NCI-H1105 (cell line): Measurements from ENCODE around the gene FUT6.
"Not testable (repeated sequence)": the region's sequence is repeated elsewhere in the genome, so short reads cannot be mapped to it uniquely, and the experiment has no call there.

Experiments used
- DNase-seq: peaks from one replicate; lab custom pipeline; 2025; lab: John Stamatoyannopoulos, UW

The FUT6 gene, protein sequence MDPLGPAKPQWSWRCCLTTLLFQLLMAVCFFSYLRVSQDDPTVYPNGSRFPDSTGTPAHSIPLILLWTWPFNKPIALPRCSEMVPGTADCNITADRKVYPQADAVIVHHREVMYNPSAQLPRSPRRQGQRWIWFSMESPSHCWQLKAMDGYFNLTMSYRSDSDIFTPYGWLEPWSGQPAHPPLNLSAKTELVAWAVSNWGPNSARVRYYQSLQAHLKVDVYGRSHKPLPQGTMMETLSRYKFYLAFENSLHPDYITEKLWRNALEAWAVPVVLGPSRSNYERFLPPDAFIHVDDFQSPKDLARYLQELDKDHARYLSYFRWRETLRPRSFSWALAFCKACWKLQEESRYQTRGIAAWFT

DNA sequence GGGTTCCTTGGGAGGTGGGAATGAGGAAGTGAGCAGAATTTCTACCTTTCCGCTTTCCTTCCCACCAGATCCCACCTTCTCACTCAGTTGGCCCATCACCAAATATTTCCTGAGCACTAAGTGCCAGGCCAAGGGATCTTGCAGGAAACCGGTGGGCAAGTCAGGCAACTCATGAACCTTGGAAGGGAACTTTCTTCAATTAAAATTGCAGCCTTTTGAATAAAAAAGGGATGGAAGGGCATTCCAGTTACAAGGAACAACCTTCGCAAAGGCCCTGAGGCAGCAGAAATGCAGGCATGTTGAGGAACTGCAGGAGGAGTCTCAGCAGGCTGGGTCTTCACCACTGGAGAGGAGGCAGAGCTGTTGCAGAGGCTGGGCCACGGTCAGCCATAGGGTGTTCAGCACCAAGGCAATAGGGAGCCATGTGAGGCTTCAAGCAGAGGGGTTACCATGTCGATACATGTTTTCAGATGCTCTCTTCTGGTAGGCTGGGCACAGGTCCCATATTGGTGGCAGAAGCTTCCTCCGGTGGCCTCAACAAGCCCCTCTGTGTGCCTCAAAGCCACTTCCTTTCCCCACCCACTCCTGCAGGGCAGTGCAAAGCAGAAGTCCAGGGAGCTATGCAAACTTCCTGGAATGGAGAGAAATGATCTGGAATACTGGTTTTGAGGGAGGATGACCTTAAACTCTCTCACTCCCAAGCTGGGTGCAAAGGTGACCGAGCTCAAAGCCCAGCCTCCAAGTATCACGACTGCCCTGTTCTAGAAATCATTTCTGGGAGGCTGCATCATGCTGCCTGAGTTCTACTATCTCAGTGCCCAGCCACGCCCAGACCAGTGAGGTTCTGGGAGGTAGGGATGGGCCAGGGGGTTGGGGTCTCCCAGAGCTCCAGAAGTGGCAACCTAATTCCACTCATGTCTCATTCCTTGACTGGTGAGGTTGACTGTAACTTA is at the start of gene FUT6:
TSS of gene FUT6 (minus strand) at position 638 of the 953 bp plus-strand sequence. CDS start 7,135 bp downstream, outside the sequence.
- no peak for DNase-seq

GRCh38 chr19:5884065-5884811 is 44.7 kb upstream of the FUT6 start:
- DNase-seq, result not testable (repeated sequence)

GRCh38 chr19:5883157-5883873 is 43.8 kb upstream of the FUT6 start:
- DNase-seq, result not testable (repeated sequence)

GRCh38 chr19:5882421-5882968 is 43.0 kb upstream of the FUT6 start:
- DNase-seq, result no peak

DNA sequence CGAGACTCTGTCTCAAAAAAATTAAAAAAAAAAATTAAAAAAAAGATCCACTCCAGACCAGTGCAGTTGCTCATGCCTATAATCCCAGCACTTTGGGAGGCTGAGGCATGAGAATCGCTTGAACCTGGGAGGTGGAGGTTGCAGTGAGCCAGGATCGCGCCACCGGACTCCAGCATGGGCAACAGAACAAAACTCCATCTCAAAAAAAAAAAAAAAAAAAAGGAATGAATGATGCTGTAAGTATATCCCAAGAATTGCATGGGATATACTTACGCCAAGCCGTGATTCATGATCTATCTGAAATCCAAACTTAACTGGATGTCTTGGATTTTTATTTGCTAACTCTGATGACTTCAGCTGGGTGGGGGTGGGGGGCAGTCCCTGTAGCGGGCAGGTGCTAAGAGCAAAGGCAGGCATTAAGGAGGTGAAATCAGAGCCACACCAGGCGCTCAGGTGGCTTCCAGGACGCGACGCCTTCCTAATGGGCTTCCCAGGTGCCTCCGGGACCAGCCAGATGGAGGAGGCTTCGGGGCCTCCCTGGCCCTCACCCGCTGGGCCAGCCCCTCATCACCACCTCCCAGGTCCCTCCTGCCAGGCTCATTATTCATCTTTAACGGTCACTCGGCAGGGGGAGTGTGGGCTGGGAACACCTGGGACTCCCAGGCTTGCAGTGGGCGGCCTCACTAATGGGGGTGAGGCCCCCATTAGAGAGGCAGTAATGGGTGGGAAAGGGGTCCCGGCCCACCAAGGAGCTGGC is 42.2 kb upstream of the FUT6 start:
- no peak for DNase-seq

DNA sequence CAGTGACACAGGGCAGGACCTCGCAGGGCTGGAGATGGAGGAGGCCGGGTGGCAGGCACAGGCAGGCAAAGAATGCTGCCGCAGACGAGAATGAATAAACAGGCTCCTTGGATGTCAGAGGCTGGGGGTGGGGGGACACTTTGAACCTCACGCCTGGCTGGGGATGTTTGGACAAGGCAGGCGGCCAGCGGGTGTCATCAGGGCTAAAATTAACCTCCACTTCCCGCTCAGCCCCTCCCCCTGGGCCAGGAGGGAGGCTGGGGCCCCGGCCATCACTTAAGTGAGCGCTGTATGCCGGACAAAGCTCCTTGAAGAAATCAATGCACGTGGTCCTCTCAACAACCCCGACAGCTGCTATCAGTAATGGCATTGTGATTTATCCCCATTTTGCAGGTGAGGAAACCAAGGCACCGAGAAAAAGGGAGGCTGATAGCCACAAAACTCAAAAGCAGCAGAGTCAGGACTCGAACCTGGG is 41.1 kb upstream of the FUT6 start:
- DNase-seq, result no peak

DNA sequence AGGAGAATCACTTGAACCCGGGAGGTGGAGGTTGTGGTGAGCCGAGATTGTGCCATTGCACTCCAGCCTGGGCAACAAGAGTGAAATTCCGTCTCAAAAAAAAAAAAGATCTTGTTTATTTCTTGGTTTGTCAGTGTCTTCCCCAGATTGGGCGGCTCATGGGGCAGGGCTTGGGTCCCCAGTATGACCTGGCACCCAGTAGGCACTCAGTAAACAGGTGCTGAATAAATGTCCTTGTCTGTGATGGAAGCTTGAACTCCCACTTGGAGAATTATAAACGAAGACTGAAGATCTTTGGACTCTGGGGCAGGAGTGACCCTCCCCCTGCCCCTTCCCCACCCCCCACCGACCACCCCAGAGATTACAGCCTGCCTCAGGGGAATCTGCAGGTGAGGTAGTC is 40.7 kb upstream of the FUT6 start:
- DNase-seq, result no peak

DNA sequence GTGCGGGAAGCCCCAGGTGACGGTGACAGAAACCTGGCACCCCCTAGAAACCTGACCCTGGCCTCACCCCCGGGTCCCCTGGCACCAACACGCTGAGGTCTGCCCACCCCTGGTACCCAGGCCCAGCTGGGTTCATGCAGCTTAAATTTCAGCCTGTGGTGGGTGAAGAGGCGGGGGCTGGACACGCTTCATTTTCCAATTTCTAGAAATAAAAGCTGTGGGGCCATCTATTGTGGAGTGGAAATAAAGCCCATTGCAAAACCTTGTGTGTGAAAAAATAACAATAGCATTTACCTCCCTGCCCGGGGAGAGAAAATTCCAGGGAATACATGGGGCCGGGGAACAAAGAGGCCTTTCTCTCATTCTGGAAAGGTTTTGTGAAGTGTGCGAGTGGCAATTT is 38.4 kb upstream of the FUT6 start:
- no peak for DNase-seq

GRCh38 chr19:5877427-5877826 is 37.9 kb upstream of the FUT6 start:
- no peak for DNase-seq

GRCh38 chr19:5874496-5874895 is 35.0 kb upstream of the FUT6 start:
- DNase-seq, result not testable (repeated sequence)

DNA sequence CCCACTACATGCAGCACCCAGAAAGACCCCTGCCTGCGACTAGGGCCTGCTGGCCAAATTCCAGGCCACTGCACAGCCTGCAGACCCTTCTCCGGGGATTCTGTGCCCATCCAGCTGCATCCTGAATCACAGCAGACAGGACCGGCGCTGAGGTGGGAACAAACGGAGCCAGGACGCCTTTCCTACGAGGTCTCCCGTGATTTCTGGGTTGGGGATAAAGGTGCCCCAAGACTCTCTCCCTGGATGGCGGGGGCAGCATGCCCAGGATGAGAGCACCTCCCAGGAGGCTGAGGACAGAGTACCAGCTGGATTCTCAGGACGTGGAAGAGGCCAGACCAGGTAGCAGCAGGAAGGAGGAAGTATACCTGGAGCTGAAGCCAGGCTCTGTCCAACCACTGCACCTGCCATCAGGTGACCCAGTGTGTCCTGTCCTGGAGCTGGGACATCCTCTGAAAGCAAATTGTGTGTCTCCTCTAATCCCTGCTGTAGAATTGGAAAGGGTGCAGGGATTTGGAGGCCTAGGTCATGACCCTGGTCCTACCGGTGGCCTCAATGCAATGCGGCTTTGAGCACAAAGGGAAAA is 34.2 kb upstream of the FUT6 start:
- DNase-seq, result no peak

DNA sequence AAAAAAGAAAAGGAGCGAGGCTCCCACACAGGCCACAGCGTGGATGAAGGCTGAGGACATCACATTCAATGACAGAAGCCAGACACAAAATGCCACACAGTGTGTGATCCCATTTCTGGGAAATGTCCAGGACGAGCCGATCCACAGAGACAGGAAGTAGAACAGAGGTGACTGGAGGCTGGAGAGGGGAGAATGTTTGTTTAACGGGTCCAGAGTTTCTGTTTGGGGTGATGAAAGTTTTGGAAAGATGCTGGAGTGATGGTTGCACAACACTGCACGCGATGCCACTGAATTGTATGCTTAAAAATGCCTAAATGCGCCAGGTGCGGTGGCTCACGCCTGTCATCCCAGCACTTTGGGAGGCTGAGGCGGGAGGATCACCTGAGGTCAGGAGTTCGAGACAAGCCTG is 31.5 kb upstream of the FUT6 start:
- DNase-seq, result no peak

DNA sequence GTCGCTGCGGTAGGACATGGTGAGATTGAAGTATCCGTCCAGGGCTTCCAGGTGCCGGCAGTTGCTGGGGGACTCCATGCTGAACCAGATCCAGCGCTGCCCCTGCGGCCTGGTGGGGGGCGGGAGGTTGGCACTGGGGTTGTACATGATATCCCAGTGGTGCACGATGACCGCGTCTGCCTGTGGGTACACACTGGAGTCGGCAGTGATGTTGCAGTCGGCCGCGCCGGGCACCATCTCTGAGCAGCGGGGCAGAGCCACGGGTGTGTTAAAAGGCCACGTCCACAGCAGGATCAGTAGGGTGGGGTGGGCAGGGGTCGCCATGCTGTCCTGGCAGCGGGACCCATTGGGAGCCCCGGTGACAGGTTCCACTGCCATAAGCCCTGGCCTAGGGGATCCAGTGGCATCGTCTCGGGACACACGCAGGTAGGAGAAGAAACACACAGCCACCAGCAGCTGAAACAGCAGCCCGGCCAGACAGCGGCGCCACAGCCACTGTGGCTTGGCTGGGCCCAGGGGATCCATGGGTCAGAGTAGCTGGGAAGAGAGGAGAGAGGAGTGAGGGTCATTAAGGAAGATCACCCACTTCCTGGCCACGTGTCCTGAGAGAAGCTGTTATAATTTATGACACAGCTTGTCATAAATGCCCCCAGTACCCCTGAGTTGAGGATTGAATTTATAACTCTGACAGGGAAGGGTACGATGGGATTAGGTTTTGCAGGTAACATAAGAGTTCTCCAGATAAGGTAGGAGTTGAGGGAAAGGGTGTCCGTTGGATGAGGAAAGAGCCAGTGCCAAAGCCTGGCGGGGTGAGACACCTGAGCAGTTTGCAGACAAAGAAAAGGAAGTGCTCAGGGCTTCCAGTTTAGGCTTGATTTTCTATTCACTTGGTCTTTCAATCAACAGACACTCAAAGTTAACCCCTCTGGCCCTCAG is 28.0 kb upstream of the FUT6 start:
- no peak for DNase-seq

DNA sequence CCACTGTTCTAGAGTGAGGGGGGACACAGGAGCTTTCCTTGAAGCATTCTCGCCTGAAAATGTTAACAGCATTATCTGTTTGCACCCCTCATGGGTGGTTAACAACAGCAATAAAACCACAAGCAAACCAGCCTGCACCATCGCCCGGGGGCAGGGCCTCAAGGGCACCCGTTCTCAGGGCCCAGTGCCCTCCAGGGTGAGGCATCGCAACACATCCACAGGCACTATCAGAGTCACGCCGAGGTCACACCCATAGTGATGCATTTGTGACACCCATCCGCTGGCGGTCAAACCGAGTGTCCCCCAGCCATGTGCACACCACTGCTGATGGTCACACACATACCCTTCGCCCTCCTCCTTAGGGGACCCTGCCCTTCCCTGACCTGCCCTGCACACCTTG is 26.3 kb upstream of the FUT6 start:
- no peak for DNase-seq

DNA sequence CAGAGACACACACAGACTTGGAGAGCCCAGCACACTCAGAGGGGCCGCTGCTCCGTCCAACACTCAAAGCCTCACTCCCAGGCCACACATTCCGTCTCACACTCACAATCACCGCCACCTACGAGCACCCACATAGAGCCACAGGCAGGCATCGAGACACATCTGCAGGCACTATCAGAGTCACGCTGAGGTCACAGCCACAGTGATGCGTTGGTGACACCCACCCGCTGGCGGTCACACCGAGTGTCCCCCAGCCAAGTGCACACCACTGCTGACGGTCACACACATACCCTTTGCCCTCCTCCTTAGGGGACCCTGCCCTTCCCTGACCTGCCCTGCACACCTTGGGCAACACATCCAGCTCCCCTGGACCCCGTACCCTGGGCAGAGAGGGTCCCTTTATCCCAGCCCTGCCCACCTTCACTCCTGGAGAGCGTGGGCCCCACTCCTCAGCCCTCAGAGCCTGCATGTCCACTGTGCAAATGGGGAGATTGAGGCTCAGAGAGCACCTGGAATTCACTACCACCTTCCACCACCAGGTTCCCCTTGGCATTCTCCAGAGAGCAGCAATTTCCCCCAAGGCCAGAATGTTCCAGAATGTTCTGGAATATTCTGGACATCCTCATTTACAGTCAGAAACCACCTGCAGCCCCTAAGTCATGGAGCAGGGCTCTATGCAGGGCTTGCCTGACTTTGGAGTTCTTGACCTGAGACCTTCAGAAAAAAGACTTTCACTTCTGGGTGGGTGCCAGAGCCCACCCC is 25.4 kb upstream of the FUT6 start:
- no peak for DNase-seq

DNA sequence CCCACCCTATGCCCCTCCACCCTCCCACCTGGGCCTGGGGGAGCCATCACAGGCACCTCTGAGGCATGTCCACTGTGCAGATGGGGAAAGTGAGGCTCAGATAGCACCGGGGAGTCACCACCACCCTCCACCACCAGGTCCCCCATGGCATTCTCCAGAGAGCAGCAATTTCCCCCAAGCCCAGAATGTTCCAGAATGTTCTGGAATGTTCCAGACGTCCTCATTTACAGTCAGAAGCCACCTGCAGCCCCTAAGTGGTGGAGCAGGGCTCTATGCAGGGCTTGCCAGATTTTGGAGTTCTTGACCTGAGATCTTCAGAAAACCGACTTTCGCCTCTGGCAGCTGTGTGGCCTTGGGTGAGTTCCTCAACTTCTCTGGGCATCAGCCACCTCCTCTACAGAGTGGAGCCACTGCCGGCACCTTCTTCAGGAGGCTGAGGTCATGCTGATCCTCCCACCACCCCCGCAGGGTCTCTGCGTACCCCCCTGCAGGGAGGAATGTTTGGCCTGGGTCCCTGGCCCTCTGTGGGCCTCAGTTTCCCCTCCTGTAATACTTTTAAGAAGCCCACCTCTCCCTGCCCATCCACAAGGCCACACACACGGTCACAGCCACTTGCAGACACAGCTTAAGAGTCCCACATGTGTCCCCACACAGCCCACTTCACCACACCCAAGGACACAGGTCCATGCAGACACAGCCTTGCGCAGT is 24.7 kb upstream of the FUT6 start:
- no peak for DNase-seq

- no peak for DNase-seq
These were observed 23.6 kb upstream of the FUT6 start for GRCh38 chr19:5863030-5863665.
